Measurements from ENCODE around the gene TMEM175. TPM values are rescaled to one million over a fixed set of nuclear protein-coding genes. Genes with fewer than 3 reads are reported as not detected.
"Not testable (repeated sequence)": the region's sequence is repeated elsewhere in the genome, so short reads cannot be mapped to it uniquely, and the experiment has no call there.

The TMEM175 gene
- total RNA-seq, 1 donor = 13.8 TPM

GRCh38 chr4:924107-925096, 7.9 kb upstream of the TMEM175 start:
- TF ChIP-seq, protein P1, sequence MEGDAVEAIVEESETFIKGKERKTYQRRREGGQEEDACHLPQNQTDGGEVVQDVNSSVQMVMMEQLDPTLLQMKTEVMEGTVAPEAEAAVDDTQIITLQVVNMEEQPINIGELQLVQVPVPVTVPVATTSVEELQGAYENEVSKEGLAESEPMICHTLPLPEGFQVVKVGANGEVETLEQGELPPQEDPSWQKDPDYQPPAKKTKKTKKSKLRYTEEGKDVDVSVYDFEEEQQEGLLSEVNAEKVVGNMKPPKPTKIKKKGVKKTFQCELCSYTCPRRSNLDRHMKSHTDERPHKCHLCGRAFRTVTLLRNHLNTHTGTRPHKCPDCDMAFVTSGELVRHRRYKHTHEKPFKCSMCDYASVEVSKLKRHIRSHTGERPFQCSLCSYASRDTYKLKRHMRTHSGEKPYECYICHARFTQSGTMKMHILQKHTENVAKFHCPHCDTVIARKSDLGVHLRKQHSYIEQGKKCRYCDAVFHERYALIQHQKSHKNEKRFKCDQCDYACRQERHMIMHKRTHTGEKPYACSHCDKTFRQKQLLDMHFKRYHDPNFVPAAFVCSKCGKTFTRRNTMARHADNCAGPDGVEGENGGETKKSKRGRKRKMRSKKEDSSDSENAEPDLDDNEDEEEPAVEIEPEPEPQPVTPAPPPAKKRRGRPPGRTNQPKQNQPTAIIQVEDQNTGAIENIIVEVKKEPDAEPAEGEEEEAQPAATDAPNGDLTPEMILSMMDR (IDR thresholded peaks at IDR 0.05; ENCODE audit: insufficient read depth, low read length) = no peak
- no peak overlapping the region for H3K4me3 ChIP-seq (ENCODE audit: low read depth, low read length)
- DNase-seq (ENCODE audit: low read depth) = peak; percentile 59

GRCh38 chr4:925171-925570, 7.1 kb upstream of the TMEM175 start:
- DNase-seq (ENCODE audit: low read depth) = no peak
- H3K4me3 ChIP-seq (ENCODE audit: low read depth, low read length) = no peak overlapping the region
- TF ChIP-seq, protein P1 (IDR thresholded peaks at IDR 0.05; ENCODE audit: insufficient read depth, low read length) = no peak

GRCh38 chr4:925771-926500, 6.3 kb upstream of the TMEM175 start:
- no peak overlapping the region for H3K4me3 ChIP-seq (ENCODE audit: low read depth, low read length)
- TF ChIP-seq, protein P1 (IDR thresholded peaks at IDR 0.05; ENCODE audit: insufficient read depth, low read length) = no peak
- no peak for DNase-seq (ENCODE audit: low read depth)

DNA sequence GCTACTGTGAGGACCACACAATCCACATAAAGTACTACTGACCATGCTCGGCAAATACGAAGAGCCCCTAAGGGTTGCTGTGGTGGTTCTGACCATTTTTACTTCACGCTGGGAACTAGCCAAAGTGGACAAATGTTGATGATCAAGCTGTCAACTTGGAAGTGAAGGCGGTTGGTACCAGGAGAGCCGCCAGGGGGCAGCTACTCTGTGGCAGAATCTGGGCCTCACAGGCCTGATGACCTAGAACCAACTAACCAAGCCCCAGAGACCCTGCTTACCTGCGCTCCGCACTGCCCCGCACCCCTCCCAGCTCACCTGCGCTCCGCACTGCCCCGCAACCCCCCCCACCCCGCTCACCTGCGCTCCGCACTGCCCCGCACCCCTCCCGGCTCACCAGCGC, 5.7 kb upstream of the TMEM175 start:
- TF ChIP-seq, protein P1 (IDR thresholded peaks at IDR 0.05; ENCODE audit: insufficient read depth, low read length) = peak; percentile 47
- H3K4me3 ChIP-seq (ENCODE audit: low read depth, low read length) = no peak overlapping the region
- peak; percentile 10 for DNase-seq (ENCODE audit: low read depth)

DNA sequence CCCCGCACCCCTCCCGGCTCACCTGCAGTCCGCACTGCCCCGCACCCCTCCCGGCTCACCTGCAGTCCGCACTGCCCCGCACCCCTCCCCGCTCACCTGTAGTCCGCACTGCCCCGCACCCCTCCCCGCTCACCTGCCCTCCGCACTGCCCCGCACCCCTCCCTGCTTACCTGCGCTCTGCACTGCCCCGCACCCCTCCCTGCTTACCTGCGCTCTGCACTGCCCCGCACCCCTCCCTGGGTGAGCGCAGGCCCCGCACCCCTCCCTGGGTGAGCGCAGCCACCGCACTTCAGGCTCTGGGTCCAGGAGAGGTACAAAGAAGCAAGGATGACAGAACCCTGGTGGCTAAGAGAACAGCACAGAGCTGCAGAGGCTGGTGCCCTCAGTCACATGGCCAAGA, 4.7 kb upstream of the TMEM175 start:
- DNase-seq (ENCODE audit: low read depth); H3K4me3 ChIP-seq (ENCODE audit: low read depth, low read length): not testable (repeated sequence)

- no peak for DNase-seq (ENCODE audit: low read depth)
- no peak overlapping the region for H3K4me3 ChIP-seq (ENCODE audit: low read depth, low read length)
- TF ChIP-seq, protein P1 (IDR thresholded peaks at IDR 0.05; ENCODE audit: insufficient read depth, low read length) = no peak
Observed at GRCh38 chr4:929096-929765, 3.0 kb upstream of the TMEM175 start.

Data from fibroblast of the aortic adventitia (primary cell).